HG03097 (cell line): Measurements from ENCODE around the gene PMAIP1.

ENCODE experiments used
- ATAC-seq: cut with Tn5 transposase; IDR thresholded peaks from one replicate; pipeline ENCODE4 v1.9.1; 2021; ENCODE audit not compliant: unreplicated experiment, low FRiP score

Gene PMAIP1

GRCh38 chr18:59909289-59910036 lies 9.7 kb downstream of the PMAIP1 start:
- no peak for ATAC-seq

GRCh38 chr18:59910967-59911366 lies 11.2 kb downstream of the PMAIP1 start:
- no peak for ATAC-seq

GRCh38 chr18:59911600-59911999 lies 11.8 kb downstream of the PMAIP1 start:
- no peak for ATAC-seq

GRCh38 chr18:59912007-59912550 lies 12.3 kb downstream of the PMAIP1 start:
- no peak for ATAC-seq

GRCh38 chr18:59915606-59916005 lies 15.8 kb downstream of the PMAIP1 start:
- no peak for ATAC-seq

GRCh38 chr18:59916746-59917145 lies 16.9 kb downstream of the PMAIP1 start:
- no peak for ATAC-seq

- ATAC-seq, result no peak
These were observed 17.6 kb downstream of the PMAIP1 start for GRCh38 chr18:59917422-59917821.

GRCh38 chr18:59918320-59918755 lies 18.5 kb downstream of the PMAIP1 start:
- ATAC-seq, result peak; percentile 60

- ATAC-seq, result no peak
These were observed 19.2 kb downstream of the PMAIP1 start for GRCh38 chr18:59918997-59919396.

GRCh38 chr18:59921384-59921891 lies 21.6 kb downstream of the PMAIP1 start:
- ATAC-seq, result no peak

GRCh38 chr18:59923539-59924196 lies 23.9 kb downstream of the PMAIP1 start:
- ATAC-seq, result peak; percentile 43

- ATAC-seq, result no peak
These were observed 26.3 kb downstream of the PMAIP1 start for GRCh38 chr18:59926131-59926530.

GRCh38 chr18:59927246-59927825 lies 27.5 kb downstream of the PMAIP1 start:
- peak; percentile 75 for ATAC-seq

- ATAC-seq, result no peak
These were observed 28.4 kb downstream of the PMAIP1 start for GRCh38 chr18:59928201-59928600.

- ATAC-seq, result no peak
These were observed 30.0 kb downstream of the PMAIP1 start for GRCh38 chr18:59929621-59930295.

- ATAC-seq, result no peak
These were observed 32.6 kb downstream of the PMAIP1 start for GRCh38 chr18:59932401-59932800.

GRCh38 chr18:59938676-59939075 lies 38.9 kb downstream of the PMAIP1 start:
- no peak for ATAC-seq

- no peak for ATAC-seq
These were observed 39.3 kb downstream of the PMAIP1 start for GRCh38 chr18:59939127-59939526.

GRCh38 chr18:59940068-59940467 lies 40.3 kb downstream of the PMAIP1 start:
- ATAC-seq, result no peak

- no peak for ATAC-seq
These were observed 41.5 kb downstream of the PMAIP1 start for GRCh38 chr18:59941331-59941730.

GRCh38 chr18:59942601-59943000 lies 42.8 kb downstream of the PMAIP1 start:
- no peak for ATAC-seq
